B cell (primary cell): Measurements from ENCODE around the gene HOXA9. TPM values are rescaled to one million over a fixed set of nuclear protein-coding genes. Genes with fewer than 3 reads are reported as not detected.

Experiments
- ATAC-seq: fragments of 200-7000 bp; cut with Tn5 transposase; one replicate; pipeline ENCODE4 v1.10.0; 2021; ENCODE audit warnings: low read depth, mild to moderate bottlenecking, moderate number of reproducible peaks, moderate library complexity
- CTCF ChIA-PET: fragments of 350-600 bp; sonication (Branson Sonifier 250); formaldehyde crosslinking; loops from one replicate; lab custom pipeline; 2021; ENCODE audit warnings: antibody characterized with exemption, inconsistent platforms; lab: Charles Lee
- POLR2A ChIA-PET: fragments of 350-600 bp; sonication (Branson Sonifier 250); formaldehyde crosslinking; loops from one replicate; lab custom pipeline; 2021; ENCODE audit warnings: antibody characterized with exemption; lab: Charles Lee
- DNase-seq: peaks from one replicate; pipeline ENCODE4 v3.0.0; 2013
- H2AFZ ChIP-seq: 2 replicates; pipeline ENCODE4 v1.6.1; 2012; ENCODE audit warnings: mild to moderate bottlenecking, low read depth, low read length; ENCODE audit not compliant: insufficient read depth, poor library complexity, severe bottlenecking
- H3K27ac ChIP-seq, 2 donors: 1 replicate in 1 of 2; 2 replicates in 1 of 2; pipeline ENCODE4 v1.5.1; 2012 to 2013; ENCODE audit warnings: low read length in 2 of 2, mild to moderate bottlenecking in 2 of 2, moderate library complexity in 1 of 2
- H3K27me3 ChIP-seq, 4 experiments: fragments of 200-600 bp in 1 of 4; sonication (generic) in 1 of 4; replicated peaks in 1 of 4; 1 replicate in 2 of 4; 2 replicates in 2 of 4; pipeline versions ENCODE4 v1.6.1 to v1.7.0; 2013 to 2016; ENCODE audit warnings: low read length in 3 of 4, mild to moderate bottlenecking in 2 of 4, mixed read lengths in 1 of 4, moderate library complexity in 1 of 4; ENCODE audit not compliant: insufficient read depth in 4 of 4, control insufficient read depth in 3 of 4; ENCODE audit errors: control extremely low read depth in 1 of 4
- H3K36me3 ChIP-seq, 2 experiments: replicated peaks in 1 of 2; 1 replicate in 1 of 2; 2 replicates in 1 of 2; pipeline versions ENCODE4 v1.6.1 to v1.7.1; 2013; ENCODE audit warnings: low read length in 1 of 2; ENCODE audit not compliant: insufficient read depth in 2 of 2, control insufficient read depth in 1 of 2; ENCODE audit errors: control extremely low read depth in 1 of 2, extremely low read depth in 1 of 2
- H3K4me1 ChIP-seq, 2 donors: fragments of 200-600 bp in 1 of 2; sonication (generic) in 1 of 2; 1 replicate in 1 of 2; 2 replicates in 1 of 2; pipeline versions ENCODE4 v1.5.1 to v1.6.1; 2013 to 2017; ENCODE audit warnings: low read length in 2 of 2; ENCODE audit not compliant: control insufficient read depth in 2 of 2, insufficient read depth in 2 of 2
- H3K4me2 ChIP-seq: replicated peaks from 2 replicates; pipeline ENCODE3; 2012; ENCODE audit warnings: mild to moderate bottlenecking, low read depth, low read length; ENCODE audit not compliant: poor library complexity, severe bottlenecking
- H3K4me3 ChIP-seq, 5 experiments: fragments of 200-600 bp in 1 of 5; sonication (generic) in 1 of 5; 1 replicate in 3 of 5; 2 replicates in 2 of 5; pipeline versions ENCODE4 v1.5.1 to v1.7.0; 2011 to 2016; ENCODE audit warnings: low read length in 4 of 5, mild to moderate bottlenecking in 4 of 5, low read depth in 2 of 5, control low read depth in 1 of 5, moderate library complexity in 1 of 5; ENCODE audit not compliant: insufficient read depth in 1 of 5; ENCODE audit errors: control extremely low read depth in 1 of 5, extremely low read depth in 1 of 5
- H3K79me2 ChIP-seq: fragments of 200-600 bp; sonication (generic); one replicate; pipeline ENCODE4 v1.6.0; 2016; ENCODE audit warnings: low read length; ENCODE audit not compliant: control insufficient read depth, insufficient read depth
- H3K9ac ChIP-seq: fragments of 200-600 bp; sonication (generic); 2 replicates; pipeline ENCODE4 v1.6.1; 2017; ENCODE audit warnings: mild to moderate bottlenecking, low read length, moderate library complexity
- H3K9me3 ChIP-seq, 3 donors: one replicate each; pipeline versions ENCODE4 v1.6.1 to v1.7.1; 2013; ENCODE audit warnings: low read length in 2 of 3; ENCODE audit not compliant: control insufficient read depth in 2 of 3, insufficient read depth in 1 of 3; ENCODE audit errors: control extremely low read depth in 1 of 3
- H4K20me1 ChIP-seq: 2 replicates; pipeline ENCODE4 v1.6.0; 2012; ENCODE audit warnings: mild to moderate bottlenecking, low read length; ENCODE audit not compliant: insufficient read depth, control insufficient read depth, poor library complexity, severe bottlenecking
- H3K27ac Mint-ChIP-seq: one replicate; pipeline ENCODE4 v1.8.0; 2021; ENCODE audit warnings: mixed read lengths
- H3K27me3 Mint-ChIP-seq: one replicate; pipeline ENCODE4 v1.8.0; 2021; ENCODE audit warnings: mixed read lengths
- H3K4me1 Mint-ChIP-seq: one replicate; pipeline ENCODE4 v1.8.0; 2021; ENCODE audit warnings: mixed read lengths
- H3K4me3 Mint-ChIP-seq: one replicate; pipeline ENCODE4 v1.8.0; 2021; ENCODE audit warnings: mixed read lengths
- H3K9me3 Mint-ChIP-seq: one replicate; pipeline ENCODE4 v1.8.0; 2022; ENCODE audit warnings: mixed read lengths; ENCODE audit not compliant: insufficient read depth
- CTCF ChIP-seq: fragments of 200-600 bp; IDR thresholded peaks from one replicate; pipeline ENCODE4 v1.8.0; 2022; ENCODE audit warnings: antibody characterized with exemption, mild to moderate bottlenecking
- EZH2 ChIP-seq: IDR thresholded peaks from 2 replicates; pipeline ENCODE4 v1.6.1; 2012; ENCODE audit warnings: borderline replicate concordance, low read depth, mild to moderate bottlenecking, moderate library complexity, low read length; ENCODE audit not compliant: insufficient read depth, poor library complexity, severe bottlenecking
- WGBS: methylation state at CpG from one replicate; pipeline ENCODE4 v1.1.5; 2013; ENCODE audit warnings: missing lambda C conversion rate; ENCODE audit not compliant: insufficient coverage; 5-methylcytosine and 5-hydroxymethylcytosine counted together
- intact Hi-C: fragments of 100-400 bp; cut with micrococcal nuclease; formaldehyde crosslinking; loops from one replicate; pipeline ENCODE4 v1.10.0; 2022
- polyA plus RNA-seq: library from polyadenylated mRNA; depleted of rRNA; stranded (reverse); fragments of >200 nt; gene quantifications from 2 replicates; pipeline ENCODE4 v1.2.3, GENCODE V29; 2012
- total RNA-seq, 2 donors: library from RNA; stranded (reverse); fragments of 120-200 nt in 1 of 2; gene quantifications; 1 replicate in 1 of 2; 2 replicates in 1 of 2; pipeline versions ENCODE4 v1.2.3 to v1.2.4, GENCODE V29; 2013 to 2022

The HOXA9 gene
- total and polyA plus RNA-seq, 2 donors (not counting 1 experiment from before 2014, with no cell fraction given), result 0.07 TPM; not detected in 1

DNA sequence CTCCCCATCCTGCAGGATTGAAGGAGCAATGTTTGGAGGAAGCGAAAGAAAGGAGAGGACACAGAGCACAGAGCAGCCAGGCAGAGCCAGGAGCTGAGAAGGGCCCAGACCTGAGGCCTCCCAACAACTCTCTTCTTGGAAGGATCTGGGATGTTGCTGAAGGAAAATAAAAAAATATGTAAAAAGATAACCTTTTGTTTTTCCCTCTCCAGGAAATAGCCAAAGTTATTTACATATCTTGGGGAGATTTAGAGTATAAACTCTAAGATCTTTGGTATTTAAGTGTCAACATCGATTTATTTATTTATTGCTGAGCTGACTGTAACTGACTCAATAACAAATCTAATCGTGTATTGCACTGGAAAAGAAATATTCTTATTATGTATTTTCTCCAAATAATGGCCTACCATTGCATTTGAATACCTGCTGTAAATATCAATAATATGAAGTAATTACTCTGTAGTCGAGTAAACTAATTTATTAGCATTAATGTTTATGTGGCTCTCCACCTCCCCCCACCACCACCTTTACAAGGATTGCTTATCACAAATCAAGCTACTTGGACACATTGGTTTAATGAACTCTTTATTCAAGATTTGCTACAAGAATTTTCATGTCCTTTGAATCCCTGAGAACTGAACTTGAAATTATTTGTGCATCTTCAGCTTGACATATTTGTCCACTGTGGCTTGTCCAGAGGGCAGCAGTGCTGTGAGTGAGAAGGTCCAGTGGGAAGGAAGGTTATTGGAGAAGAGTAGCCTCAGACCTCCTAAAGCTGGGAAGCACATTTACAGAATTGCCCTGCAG is 21.5 kb upstream of the HOXA9 start:
- ChIA-PET CTCF (interaction anchor here (0.8 to 5.9 kb wide), 10 partner anchors 9 to 833 kb away, joined by 3 to 28 read pairs (median 4); partner anchors contain the start of gene HOXA13), POLR2A (no interaction called here)
- Histone ChIP-seq H4K20me1 (no peaks in the 10 kb centered on the region), H3K4me2 (no peak overlapping the region), H3K9ac (no peak overlapping the region), H3K27me3 (peaks cover 0 to 99% (median 88%) of the 10 kb centered on the region in 4 experiments), H2AFZ (no peak overlapping the region), H3K4me3 (no peak overlapping the region), H3K9me3 (peaks cover 0 to 80% (median 9%) of the 10 kb centered on the region in 3 donors), H3K27ac (no peak overlapping the region), H3K79me2 (no peaks in the 10 kb centered on the region), H3K4me1 (peaks cover 52 to 80% of the 10 kb centered on the region in 2 donors), H3K36me3 (no peaks in the 10 kb centered on the region)
- no peak for ATAC-seq
- no peak overlapping the region for H3K27ac Mint-ChIP-seq
- intact Hi-C loops, result loop anchor here (5.0 kb wide), 1 partner anchor 35 kb away; the partner anchor contains the start of gene HOXA3
- H3K27me3 Mint-ChIP-seq, result peaks cover 78% of the 10 kb centered on the region
- H3K4me3 Mint-ChIP-seq, result no peak overlapping the region
- TF ChIP-seq CTCF, result no peak
- peak; percentile 16 for TF ChIP-seq EZH2
- peaks cover 44% of the 10 kb centered on the region for H3K4me1 Mint-ChIP-seq
- peak; percentile 26 for DNase-seq
- no peaks in the 10 kb centered on the region for H3K9me3 Mint-ChIP-seq
- WGBS, result no CpG with 5 or more reads among the region's 4 CpGs
